ENCODE results near the gene PAK1. TPM values are rescaled to one million over a fixed set of nuclear protein-coding genes. Genes with fewer than 3 reads are reported as not detected.

The PAK1 gene
- total RNA-seq, 1 donor from 2014 or later: 41.0 TPM

GRCh38 chr11:77287615-77288273, 186.2 kb downstream of the PAK1 start:
- H3K9ac ChIP-seq (ENCODE audit: low read length): no peak overlapping the region
- H3K36me3 ChIP-seq (ENCODE audit: insufficient read depth, low read length): no peaks in the 10 kb centered on the region
- Mint-ChIP-seq H3K4me3 (ENCODE audit: unreplicated experiment) (no peak overlapping the region), H3K9me3 (ENCODE audit: unreplicated experiment) (no peaks in the 10 kb centered on the region), H3K36me3 (ENCODE audit: low read depth, unreplicated experiment) (peaks cover 2% of the 10 kb centered on the region), H3K4me1 (ENCODE audit: low read depth, unreplicated experiment) (peaks cover 11% of the 10 kb centered on the region), H3K27ac (ENCODE audit: unreplicated experiment) (no peak overlapping the region), H3K27me3 (ENCODE audit: low read depth, unreplicated experiment) (no peaks in the 10 kb centered on the region)
- no peak overlapping the region for H3K4me3 ChIP-seq (ENCODE audit: insufficient read depth, low read depth, low read length)
- H2AFZ ChIP-seq (ENCODE audit: low read depth, low read length): no peak overlapping the region
- DNase-seq (ENCODE audit: low read depth): peak; percentile 90
- H4K20me1 ChIP-seq (ENCODE audit: insufficient read depth, low read length): no peaks in the 10 kb centered on the region
- no peaks in the 10 kb centered on the region for H3K27me3 ChIP-seq (ENCODE audit: insufficient read depth, low read length)
- peak overlapping the region; percentile 43 for H3K27ac ChIP-seq (ENCODE audit: low read depth, low read length)
- TF ChIP-seq CTCF (IDR thresholded peaks at IDR 0.05; ENCODE audit: insufficient read depth, low read depth, low read length) (no peak), EZH2 (IDR thresholded peaks at IDR 0.05; ENCODE audit: insufficient read depth, low read length) (no peak)
- no peaks in the 10 kb centered on the region for H3K9me3 ChIP-seq (ENCODE audit: insufficient read depth, low read depth, low read length)
- H3K79me2 ChIP-seq (ENCODE audit: insufficient read depth, low read length): no peaks in the 10 kb centered on the region
- peaks cover 5% of the 10 kb centered on the region for H3K4me1 ChIP-seq (ENCODE audit: insufficient read depth, low read length)
- peak overlapping the region; percentile 56 for H3K4me2 ChIP-seq (ENCODE audit: low read length)
- FAIRE-seq: peak; percentile 90

GRCh38 chr11:77287136-77287535, 186.8 kb downstream of the PAK1 start:
- H3K9me3 ChIP-seq (ENCODE audit: insufficient read depth, low read depth, low read length): no peaks in the 10 kb centered on the region
- H3K79me2 ChIP-seq (ENCODE audit: insufficient read depth, low read length): no peaks in the 10 kb centered on the region
- FAIRE-seq (no peak), DNase-seq (ENCODE audit: low read depth) (peak; percentile 23)
- Mint-ChIP-seq H3K36me3 (ENCODE audit: low read depth, unreplicated experiment) (peaks cover 2% of the 10 kb centered on the region), H3K9me3 (ENCODE audit: unreplicated experiment) (no peaks in the 10 kb centered on the region), H3K27me3 (ENCODE audit: low read depth, unreplicated experiment) (no peaks in the 10 kb centered on the region), H3K27ac (ENCODE audit: unreplicated experiment) (no peak overlapping the region), H3K4me1 (ENCODE audit: low read depth, unreplicated experiment) (peaks cover 11% of the 10 kb centered on the region), H3K4me3 (ENCODE audit: unreplicated experiment) (no peak overlapping the region)
- peaks cover 5% of the 10 kb centered on the region for H3K4me1 ChIP-seq (ENCODE audit: insufficient read depth, low read length)
- no peak overlapping the region for H3K4me3 ChIP-seq (ENCODE audit: insufficient read depth, low read depth, low read length)
- no peaks in the 10 kb centered on the region for H3K36me3 ChIP-seq (ENCODE audit: insufficient read depth, low read length)
- peak overlapping the region; percentile 56 for H3K4me2 ChIP-seq (ENCODE audit: low read length)
- H3K9ac ChIP-seq (ENCODE audit: low read length): no peak overlapping the region
- TF ChIP-seq EZH2 (IDR thresholded peaks at IDR 0.05; ENCODE audit: insufficient read depth, low read length) (no peak), CTCF (IDR thresholded peaks at IDR 0.05; ENCODE audit: insufficient read depth, low read depth, low read length) (no peak)
- no peaks in the 10 kb centered on the region for H4K20me1 ChIP-seq (ENCODE audit: insufficient read depth, low read length)
- H3K27ac ChIP-seq (ENCODE audit: low read depth, low read length): peak overlapping the region; percentile 43
- no peak overlapping the region for H2AFZ ChIP-seq (ENCODE audit: low read depth, low read length)
- H3K27me3 ChIP-seq (ENCODE audit: insufficient read depth, low read length): no peaks in the 10 kb centered on the region
